Adrenal gland (tissue), 5 donors: Measurements from ENCODE around the gene HGF.

Source experiments
- POLR2A ChIP-seq, 2 donors: fragments of 450-650 bp; IDR thresholded peaks; one replicate each; pipeline ENCODE4 v1.6.1; 2017; ENCODE audit warnings: antibody characterized with exemption in 2 of 2, mild to moderate bottlenecking in 2 of 2, moderate library complexity in 1 of 2
- TF ChIP-seq, protein P1 (sequence below), 6 experiments: fragments of 450-650 bp in 4 of 6; fragments of 200-600 bp in 2 of 6; sonication (generic) in 1 of 6; IDR thresholded peaks; 1 replicate in 5 of 6; 2 replicates in 1 of 6; pipeline versions ENCODE4 v1.5.1 to v1.8.0; 2016 to 2021; ENCODE audit warnings: antibody characterized with exemption in 6 of 6, mild to moderate bottlenecking in 2 of 6, moderate library complexity in 1 of 6
- donor health status: DM: no; HTN: no; CAD: no.

- TF ChIP-seq, protein P1, sequence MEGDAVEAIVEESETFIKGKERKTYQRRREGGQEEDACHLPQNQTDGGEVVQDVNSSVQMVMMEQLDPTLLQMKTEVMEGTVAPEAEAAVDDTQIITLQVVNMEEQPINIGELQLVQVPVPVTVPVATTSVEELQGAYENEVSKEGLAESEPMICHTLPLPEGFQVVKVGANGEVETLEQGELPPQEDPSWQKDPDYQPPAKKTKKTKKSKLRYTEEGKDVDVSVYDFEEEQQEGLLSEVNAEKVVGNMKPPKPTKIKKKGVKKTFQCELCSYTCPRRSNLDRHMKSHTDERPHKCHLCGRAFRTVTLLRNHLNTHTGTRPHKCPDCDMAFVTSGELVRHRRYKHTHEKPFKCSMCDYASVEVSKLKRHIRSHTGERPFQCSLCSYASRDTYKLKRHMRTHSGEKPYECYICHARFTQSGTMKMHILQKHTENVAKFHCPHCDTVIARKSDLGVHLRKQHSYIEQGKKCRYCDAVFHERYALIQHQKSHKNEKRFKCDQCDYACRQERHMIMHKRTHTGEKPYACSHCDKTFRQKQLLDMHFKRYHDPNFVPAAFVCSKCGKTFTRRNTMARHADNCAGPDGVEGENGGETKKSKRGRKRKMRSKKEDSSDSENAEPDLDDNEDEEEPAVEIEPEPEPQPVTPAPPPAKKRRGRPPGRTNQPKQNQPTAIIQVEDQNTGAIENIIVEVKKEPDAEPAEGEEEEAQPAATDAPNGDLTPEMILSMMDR (IDR thresholded peaks at IDR 0.05), result no peak
- no peak for TF ChIP-seq POLR2A (IDR thresholded peaks at IDR 0.05)
Observed at GRCh38 chr7:81682873-81683272, 87.0 kb downstream of the HGF start.
